ACC112 (cell line): ENCODE results near the gene CKS1B.

Experiments used
- H2AFZ ChIP-seq: fragments of 200-600 bp; sonication (generic); one replicate; pipeline ENCODE4 v1.6.0; 2017; ENCODE audit warnings: antibody characterized with exemption, low read length; ENCODE audit not compliant: unreplicated experiment
- H3K27ac ChIP-seq: fragments of 200-600 bp; sonication (generic); 2 replicates; pipeline ENCODE4 v1.5.1; 2014; ENCODE audit warnings: low read depth, mild to moderate bottlenecking, antibody characterized with exemption, low read length, moderate library complexity
- H3K27me3 ChIP-seq: fragments of 200-600 bp; sonication (generic); 2 replicates; pipeline ENCODE4 v1.6.1; 2014; ENCODE audit warnings: mild to moderate bottlenecking, antibody characterized with exemption, low read length, moderate library complexity, mixed read lengths; ENCODE audit not compliant: insufficient read depth
- H3K36me3 ChIP-seq: fragments of 200-600 bp; sonication (generic); 2 replicates; pipeline ENCODE4 v1.6.1; 2016; ENCODE audit warnings: mild to moderate bottlenecking, antibody characterized with exemption, low read length, moderate library complexity, mixed read lengths; ENCODE audit not compliant: insufficient read depth
- H3K4me1 ChIP-seq: fragments of 200-600 bp; sonication (generic); one replicate; pipeline ENCODE4 v1.6.1; 2016; ENCODE audit warnings: low read length, mixed read lengths; ENCODE audit not compliant: insufficient read depth, unreplicated experiment, control insufficient read depth
- H3K4me3 ChIP-seq: fragments of 200-600 bp; sonication (generic); 2 replicates; pipeline ENCODE4 v1.5.1; 2014; ENCODE audit warnings: mild to moderate bottlenecking, low read depth, low read length
- H3K79me2 ChIP-seq: fragments of 200-600 bp; sonication (generic); one replicate; pipeline ENCODE4 v1.6.0; 2016; ENCODE audit warnings: low read length; ENCODE audit not compliant: control insufficient read depth, unreplicated experiment, insufficient read depth

The CKS1B gene

GRCh38 chr1:154967331-154967950 is 7.0 kb upstream of the CKS1B start:
- H3K4me1 ChIP-seq: peaks cover 61% of the 10 kb centered on the region
- no peaks in the 10 kb centered on the region for H3K27me3 ChIP-seq
- H3K79me2 ChIP-seq: peaks cover 50% of the 10 kb centered on the region
- peaks cover 3% of the 10 kb centered on the region; the same call in 1 of the 2 replicates for H3K36me3 ChIP-seq
- H2AFZ ChIP-seq: no peak overlapping the region
- H3K27ac ChIP-seq: peak overlapping the region; percentile 31
- H3K4me3 ChIP-seq: peak overlapping the region; percentile 90; the same call in 1 of the 2 replicates

- Histone ChIP-seq H3K4me3 (peak overlapping the region; percentile 90), H3K79me2 (peaks cover 50% of the 10 kb centered on the region)
Observed at GRCh38 chr1:154968731-154969130, 5.8 kb upstream of the CKS1B start.

GRCh38 chr1:154969246-154969645 is 5.2 kb upstream of the CKS1B start:
- Histone ChIP-seq H2AFZ (no peak overlapping the region), H3K79me2 (peaks cover 50% of the 10 kb centered on the region), H3K27ac (peak overlapping the region; percentile 97), H3K4me3 (peak overlapping the region; percentile 90), H3K27me3 (no peaks in the 10 kb centered on the region), H3K4me1 (peaks cover 50% of the 10 kb centered on the region), H3K36me3 (peaks cover 3% of the 10 kb centered on the region; the same call in 1 of the 2 replicates)

More at GRCh38 chr1:154968731-154969130, 5.8 kb upstream of the CKS1B start:
- H3K4me1 ChIP-seq: peaks cover 53% of the 10 kb centered on the region
- H2AFZ ChIP-seq: no peak overlapping the region
- peaks cover 3% of the 10 kb centered on the region; the same call in 1 of the 2 replicates for H3K36me3 ChIP-seq
- H3K27me3 ChIP-seq: no peaks in the 10 kb centered on the region
- H3K27ac ChIP-seq: peak overlapping the region; percentile 97

DNA sequence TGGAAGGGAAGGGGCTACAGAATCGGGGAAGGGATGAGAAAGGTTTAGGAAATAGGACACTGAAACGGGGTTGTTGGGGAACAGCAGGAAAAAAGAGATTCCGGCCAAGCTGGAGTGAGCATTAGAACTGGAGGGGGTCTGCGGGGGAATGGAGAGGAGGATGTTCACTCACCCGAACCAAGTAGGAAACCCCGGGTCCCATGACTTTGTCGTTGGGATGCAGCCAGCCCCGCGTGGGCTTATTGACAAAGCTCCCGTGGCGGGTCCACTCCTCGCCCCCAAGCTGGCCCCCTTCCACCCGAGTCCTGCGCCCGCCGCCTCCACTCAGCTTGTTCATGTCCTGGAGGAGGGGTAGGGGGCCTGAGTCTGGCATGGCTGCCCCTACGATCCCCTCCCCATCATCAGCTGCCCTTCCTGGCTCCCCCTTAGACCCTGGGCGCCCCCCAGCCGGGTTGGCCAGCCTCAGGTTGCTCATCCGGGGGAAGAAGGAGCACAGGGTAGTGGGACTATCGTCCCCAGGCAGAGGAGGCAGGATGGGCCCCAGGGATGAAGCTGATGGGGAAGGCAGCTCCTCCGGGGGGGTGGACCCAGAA is 4.5 kb upstream of the CKS1B start:
- H3K4me3 ChIP-seq: peak overlapping the region; percentile 90
- no peaks in the 10 kb centered on the region for H3K27me3 ChIP-seq
- no peak overlapping the region for H2AFZ ChIP-seq
- peaks cover 50% of the 10 kb centered on the region for H3K4me1 ChIP-seq
- no peaks in the 10 kb centered on the region; the same call in 1 of the 2 replicates for H3K36me3 ChIP-seq
- peaks cover 51% of the 10 kb centered on the region for H3K79me2 ChIP-seq
- peak overlapping the region; percentile 97 for H3K27ac ChIP-seq

GRCh38 chr1:154970631-154971340 is 3.7 kb upstream of the CKS1B start, which contains the start of gene SHC1:
Gene SHC1 (minus strand): TSS chr1:154970747. CDS start chr1:154970526, 221 bp downstream.
- Histone ChIP-seq H2AFZ (no peak within 1 kb of the TSS), H3K4me1 (peaks cover 46% of the 10 kb centered on the region), H3K27ac (peak within 1 kb of the TSS; percentile 97), H3K27me3 (no peaks in the 10 kb centered on the region), H3K79me2 (peaks cover 59% of the 10 kb centered on the region), H3K4me3 (peak within 1 kb of the TSS; percentile 90), H3K36me3 (no peaks in the 10 kb centered on the region; the same call in 1 of the 2 replicates)

- no peaks in the 10 kb centered on the region; the same call in 1 of the 2 replicates for H3K36me3 ChIP-seq
- H3K27me3 ChIP-seq: no peaks in the 10 kb centered on the region
- peaks cover 46% of the 10 kb centered on the region for H3K4me1 ChIP-seq
- no peak overlapping the region for H2AFZ ChIP-seq
- H3K27ac ChIP-seq: peak overlapping the region; percentile 97
- peaks cover 60% of the 10 kb centered on the region for H3K79me2 ChIP-seq
- H3K4me3 ChIP-seq: peak overlapping the region; percentile 90
Observed at GRCh38 chr1:154971341-154971998, 3.0 kb upstream of the CKS1B start.

DNA sequence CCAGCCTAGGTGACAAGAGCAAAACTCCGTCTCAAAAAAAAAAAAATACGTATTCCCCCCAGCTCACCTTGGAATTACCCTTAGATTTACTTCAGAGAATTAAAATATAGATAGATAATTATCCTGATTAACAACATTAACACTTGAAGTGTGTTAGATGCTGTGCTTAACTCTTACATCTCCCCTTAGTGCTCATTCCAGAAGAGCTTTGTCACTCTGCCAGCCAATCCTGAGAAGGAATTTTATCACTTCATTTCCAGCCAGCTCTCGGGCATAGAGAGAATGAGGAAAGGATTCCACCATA is 2.3 kb upstream of the CKS1B start:
- no peaks in the 10 kb centered on the region; the same call in 1 of the 2 replicates for H3K36me3 ChIP-seq
- no peak overlapping the region for H2AFZ ChIP-seq
- peak overlapping the region; percentile 97 for H3K27ac ChIP-seq
- H3K27me3 ChIP-seq: no peaks in the 10 kb centered on the region
- peak overlapping the region; percentile 90 for H3K4me3 ChIP-seq
- peaks cover 60% of the 10 kb centered on the region for H3K79me2 ChIP-seq
- H3K4me1 ChIP-seq: peaks cover 46% of the 10 kb centered on the region

- Histone ChIP-seq H3K4me1 (peaks cover 46% of the 10 kb centered on the region), H3K4me3 (peak overlapping the region; percentile 90), H3K36me3 (no peaks in the 10 kb centered on the region; the same call in 1 of the 2 replicates), H2AFZ (no peak overlapping the region), H3K27me3 (no peaks in the 10 kb centered on the region), H3K27ac (peak overlapping the region; percentile 97), H3K79me2 (peaks cover 60% of the 10 kb centered on the region)
Observed at GRCh38 chr1:154972517-154973343, 1.8 kb upstream of the CKS1B start.

GRCh38 chr1:154973344-154974101 is 958 bp upstream of the CKS1B start:
- Histone ChIP-seq H3K36me3 (peaks cover 3% of the 10 kb centered on the region; the same call in 1 of the 2 replicates), H3K27ac (peak overlapping the region; percentile 97), H3K27me3 (no peaks in the 10 kb centered on the region), H3K4me3 (peak overlapping the region; percentile 90), H2AFZ (no peak overlapping the region), H3K4me1 (peaks cover 38% of the 10 kb centered on the region), H3K79me2 (peaks cover 60% of the 10 kb centered on the region)
